Kidney glomerular epithelial cell (primary cell): ENCODE results near the gene CHST9.
A peak's percentile ranks its signal among the peaks of the same experiment; 100 is the strongest.
"Not testable (repeated sequence)": the region's sequence is repeated elsewhere in the genome, so short reads cannot be mapped to it uniquely, and the experiment has no call there.

Experiments
- DNase-seq: peaks from one replicate; lab custom pipeline; 2025; lab: John Stamatoyannopoulos, UW

CHST9 gene

GRCh38 chr18:27185025-27185763, at the start of gene CHST9:
CHST9 (minus strand) TSS chr18:27185308; CDS start chr18:27142809, 42,499 bp downstream.
- DNase-seq: no peak

- not testable (repeated sequence) for DNase-seq
Measured at GRCh38 chr18:27232355-27232754, 47.2 kb upstream of the CHST9 start.

GRCh38 chr18:27231671-27232070, 46.6 kb upstream of the CHST9 start:
- DNase-seq: not testable (repeated sequence)

GRCh38 chr18:27231221-27231620, 46.1 kb upstream of the CHST9 start:
- DNase-seq: not testable (repeated sequence)

GRCh38 chr18:27227721-27228120, 42.6 kb upstream of the CHST9 start:
- DNase-seq: no peak

- no peak for DNase-seq
Measured at GRCh38 chr18:27226556-27227075, 41.5 kb upstream of the CHST9 start.

- DNase-seq: no peak
Measured at GRCh38 chr18:27225947-27226481, 40.9 kb upstream of the CHST9 start.

GRCh38 chr18:27223526-27224291, 38.6 kb upstream of the CHST9 start:
- DNase-seq: no peak

- DNase-seq: no peak
Measured at GRCh38 chr18:27214831-27215230, 29.7 kb upstream of the CHST9 start.

- DNase-seq: no peak
Measured at GRCh38 chr18:27213123-27213717, 28.1 kb upstream of the CHST9 start.

GRCh38 chr18:27211569-27211968, 26.5 kb upstream of the CHST9 start:
- DNase-seq: no peak

- no peak for DNase-seq
Measured at GRCh38 chr18:27206411-27206810, 21.3 kb upstream of the CHST9 start.

- DNase-seq: peak; percentile 37
Measured at GRCh38 chr18:27202741-27203140, 17.6 kb upstream of the CHST9 start.

- no peak for DNase-seq
Measured at GRCh38 chr18:27198036-27198435, 12.9 kb upstream of the CHST9 start.

- no peak for DNase-seq
Measured at GRCh38 chr18:27188309-27188708, 3.2 kb upstream of the CHST9 start.

- DNase-seq: no peak
Measured at GRCh38 chr18:27185897-27186296, 789 bp upstream of the CHST9 start.

GRCh38 chr18:27184115-27185024, 738 bp downstream of the CHST9 start:
- DNase-seq: no peak

GRCh38 chr18:27181726-27182125, 3.4 kb downstream of the CHST9 start:
- peak; percentile 21 for DNase-seq

GRCh38 chr18:27178424-27178823, 6.7 kb downstream of the CHST9 start:
- no peak for DNase-seq

- DNase-seq: no peak
Measured at GRCh38 chr18:27175914-27176313, 9.2 kb downstream of the CHST9 start.

- no peak for DNase-seq
Measured at GRCh38 chr18:27175245-27175644, 9.9 kb downstream of the CHST9 start.
